Fibroblast of pulmonary artery (primary cell): ENCODE results near the gene SPINT1.

Source experiments
- DNase-seq: peaks from one replicate; pipeline ENCODE4 v3.0.0-alpha.2; 2010; ENCODE audit warnings: low read depth
- H3K4me3 ChIP-seq: replicated peaks from 2 replicates; pipeline ENCODE4 v1.5.1; 2011; ENCODE audit warnings: low read depth, mild to moderate bottlenecking, control low read depth, low read length, moderate library complexity
- CTCF ChIP-seq: IDR thresholded peaks from 2 replicates; pipeline ENCODE4 v1.5.1; 2011; ENCODE audit warnings: mild to moderate bottlenecking, control low read depth, low read length, inconsistent platforms; ENCODE audit errors: missing control alignments

SPINT1 gene

GRCh38 chr15:40843885-40844695 is at the start of gene SPINT1:
SPINT1 (plus strand) TSS chr15:40844048; CDS start chr15:40844555, 507 bp downstream.
- no peak for TF ChIP-seq CTCF
- peak within 1 kb of the TSS; percentile 40 for H3K4me3 ChIP-seq
- DNase-seq = no peak

- no peak for DNase-seq
- TF ChIP-seq CTCF = no peak
- no peak overlapping the region for H3K4me3 ChIP-seq
Observed at GRCh38 chr15:40796041-40796440, 47.8 kb upstream of the SPINT1 start.

- TF ChIP-seq CTCF = no peak
- DNase-seq = no peak
- H3K4me3 ChIP-seq = no peak overlapping the region
Observed at GRCh38 chr15:40796512-40796911, 47.3 kb upstream of the SPINT1 start.

- DNase-seq = no peak
- no peak overlapping the region for H3K4me3 ChIP-seq
- TF ChIP-seq CTCF = no peak
Observed at GRCh38 chr15:40799523-40799922, 44.3 kb upstream of the SPINT1 start.

- no peak overlapping the region for H3K4me3 ChIP-seq
- no peak for DNase-seq
- TF ChIP-seq CTCF = no peak
Observed at GRCh38 chr15:40803076-40803475, 40.8 kb upstream of the SPINT1 start.

- DNase-seq = no peak
- TF ChIP-seq CTCF = no peak
- no peak overlapping the region for H3K4me3 ChIP-seq
Observed at GRCh38 chr15:40803688-40804087, 40.2 kb upstream of the SPINT1 start.

GRCh38 chr15:40806672-40807027 is 37.2 kb upstream of the SPINT1 start:
- no peak for TF ChIP-seq CTCF
- no peak for DNase-seq
- peak overlapping the region; percentile 74 for H3K4me3 ChIP-seq
